ENCODE measurements around the gene TCN2. TPM values are rescaled to one million over a fixed set of nuclear protein-coding genes. Genes with fewer than 3 reads are reported as not detected.
A peak's percentile ranks its signal among the peaks of the same experiment; 100 is the strongest.

The TCN2 gene
- total RNA-seq, 1 experiment from 2014 or later: 2.4 TPM

DNA sequence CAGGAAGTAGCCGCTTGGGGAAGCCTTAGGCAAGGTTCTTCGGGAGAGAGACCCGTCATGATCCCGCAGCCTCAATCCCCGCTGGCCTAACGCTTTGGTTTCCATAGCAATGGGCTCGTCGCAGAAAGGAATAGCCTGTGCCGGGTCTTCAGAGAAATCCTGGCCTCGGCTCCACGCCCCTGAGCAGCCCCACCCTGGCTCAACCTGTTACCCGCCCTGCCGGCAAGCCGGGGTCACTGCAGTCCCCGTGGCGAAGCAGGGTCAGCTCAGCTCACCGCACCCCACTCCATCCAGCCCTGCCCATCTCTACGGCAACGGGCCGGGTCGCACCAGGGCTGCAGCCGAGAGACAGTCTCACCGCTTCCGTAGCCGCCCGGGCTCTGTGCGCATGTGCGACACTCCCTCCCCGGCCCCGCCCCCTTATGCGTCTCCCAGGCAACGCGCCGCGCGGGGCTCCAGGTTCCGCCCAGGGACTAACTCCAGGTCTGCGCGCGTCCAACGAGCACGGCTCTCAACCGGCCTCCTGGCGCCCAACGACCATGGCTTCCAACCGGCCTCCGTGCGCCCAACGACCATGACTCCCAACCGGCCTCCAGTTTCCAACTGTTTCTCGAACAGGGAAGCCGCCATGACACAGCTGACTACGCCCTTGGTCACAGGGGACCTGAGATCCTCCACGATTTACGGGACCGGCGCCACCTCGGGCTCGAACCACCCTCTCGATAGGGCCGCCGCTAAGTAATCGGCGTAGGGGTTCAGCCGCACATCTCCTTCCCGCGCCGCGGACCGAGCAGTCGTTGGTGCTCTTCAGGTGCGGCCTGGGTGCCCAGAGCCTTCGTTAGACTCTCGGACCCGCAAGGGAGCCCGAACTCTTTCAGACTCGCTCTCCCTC, 60.8 kb downstream of the TCN2 start, which contains the start of gene DUSP18:
Gene DUSP18, minus strand, starts transcription at position 382 of the 892 bp plus-strand sequence. CDS start 3,872 bp downstream, outside the sequence.
- H3K27ac ChIP-seq (ENCODE audit: low read length): peak within 1 kb of the TSS; percentile 86
- CTCF ChIA-PET: interaction anchor here (1.2 kb wide), 1 partner anchor 33 kb away, joined by 3 read pairs; no protein-coding TSS in a partner anchor

DNA sequence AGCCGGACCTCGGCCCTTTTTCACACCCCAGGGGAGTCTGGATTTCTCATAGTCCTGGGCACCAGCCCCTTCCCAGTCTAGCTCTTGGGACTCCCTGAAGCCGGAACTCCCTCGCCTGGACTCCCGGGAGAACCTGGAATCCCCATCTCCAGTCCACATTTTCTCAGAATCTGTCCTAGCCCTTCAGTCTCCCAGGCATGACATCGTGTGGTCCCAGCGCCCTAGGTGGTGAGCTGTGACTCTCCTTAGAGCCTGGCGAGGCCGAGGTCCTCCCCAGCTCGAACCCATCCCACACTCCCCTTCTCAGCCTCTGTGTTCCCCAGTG, 61.4 kb downstream of the TCN2 start:
- intact Hi-C loops (cut with micrococcal nuclease; ENCODE audit: unreplicated experiment) (no loop called here), in situ Hi-C loops (cut with HindIII; ENCODE audit: low pct_unique_long_range_greater_than_20kb, low sequenced_read_pairs) (no loop called here)
- peak; percentile 36 for ATAC-seq
- H3K27me3 ChIP-seq (ENCODE audit: control insufficient read depth, insufficient read depth, low read length): no peaks in the 10 kb centered on the region
- peak overlapping the region; percentile 77 to 81 for H3K4me3 ChIP-seq (ENCODE audit: low read depth in 2 of 2, low read length in 2 of 2)
- H3K27ac ChIP-seq (ENCODE audit: low read length): peak overlapping the region; percentile 86
- H3K4me1 ChIP-seq (ENCODE audit: control insufficient read depth, insufficient read depth, low read length): 0 out of 2 replicates have a peak, but pooled peaks cover 2% of the 10 kb centered on the region
- TF ChIP-seq SIN3A (IDR thresholded peaks at IDR 0.05; ENCODE audit: borderline replicate concordance, insufficient read depth, low read depth, low read length): no peak
- TF ChIP-seq, protein P1, sequence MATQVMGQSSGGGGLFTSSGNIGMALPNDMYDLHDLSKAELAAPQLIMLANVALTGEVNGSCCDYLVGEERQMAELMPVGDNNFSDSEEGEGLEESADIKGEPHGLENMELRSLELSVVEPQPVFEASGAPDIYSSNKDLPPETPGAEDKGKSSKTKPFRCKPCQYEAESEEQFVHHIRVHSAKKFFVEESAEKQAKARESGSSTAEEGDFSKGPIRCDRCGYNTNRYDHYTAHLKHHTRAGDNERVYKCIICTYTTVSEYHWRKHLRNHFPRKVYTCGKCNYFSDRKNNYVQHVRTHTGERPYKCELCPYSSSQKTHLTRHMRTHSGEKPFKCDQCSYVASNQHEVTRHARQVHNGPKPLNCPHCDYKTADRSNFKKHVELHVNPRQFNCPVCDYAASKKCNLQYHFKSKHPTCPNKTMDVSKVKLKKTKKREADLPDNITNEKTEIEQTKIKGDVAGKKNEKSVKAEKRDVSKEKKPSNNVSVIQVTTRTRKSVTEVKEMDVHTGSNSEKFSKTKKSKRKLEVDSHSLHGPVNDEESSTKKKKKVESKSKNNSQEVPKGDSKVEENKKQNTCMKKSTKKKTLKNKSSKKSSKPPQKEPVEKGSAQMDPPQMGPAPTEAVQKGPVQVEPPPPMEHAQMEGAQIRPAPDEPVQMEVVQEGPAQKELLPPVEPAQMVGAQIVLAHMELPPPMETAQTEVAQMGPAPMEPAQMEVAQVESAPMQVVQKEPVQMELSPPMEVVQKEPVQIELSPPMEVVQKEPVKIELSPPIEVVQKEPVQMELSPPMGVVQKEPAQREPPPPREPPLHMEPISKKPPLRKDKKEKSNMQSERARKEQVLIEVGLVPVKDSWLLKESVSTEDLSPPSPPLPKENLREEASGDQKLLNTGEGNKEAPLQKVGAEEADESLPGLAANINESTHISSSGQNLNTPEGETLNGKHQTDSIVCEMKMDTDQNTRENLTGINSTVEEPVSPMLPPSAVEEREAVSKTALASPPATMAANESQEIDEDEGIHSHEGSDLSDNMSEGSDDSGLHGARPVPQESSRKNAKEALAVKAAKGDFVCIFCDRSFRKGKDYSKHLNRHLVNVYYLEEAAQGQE (IDR thresholded peaks at IDR 0.05; ENCODE audit: insufficient read depth in 1 of 2, low read depth in 2 of 2, low read length in 1 of 2): no peak
- no peak for TF ChIP-seq POLR2AphosphoS5 (IDR thresholded peaks at IDR 0.05; ENCODE audit: low read depth, low read length)
- TF ChIP-seq, protein P2, sequence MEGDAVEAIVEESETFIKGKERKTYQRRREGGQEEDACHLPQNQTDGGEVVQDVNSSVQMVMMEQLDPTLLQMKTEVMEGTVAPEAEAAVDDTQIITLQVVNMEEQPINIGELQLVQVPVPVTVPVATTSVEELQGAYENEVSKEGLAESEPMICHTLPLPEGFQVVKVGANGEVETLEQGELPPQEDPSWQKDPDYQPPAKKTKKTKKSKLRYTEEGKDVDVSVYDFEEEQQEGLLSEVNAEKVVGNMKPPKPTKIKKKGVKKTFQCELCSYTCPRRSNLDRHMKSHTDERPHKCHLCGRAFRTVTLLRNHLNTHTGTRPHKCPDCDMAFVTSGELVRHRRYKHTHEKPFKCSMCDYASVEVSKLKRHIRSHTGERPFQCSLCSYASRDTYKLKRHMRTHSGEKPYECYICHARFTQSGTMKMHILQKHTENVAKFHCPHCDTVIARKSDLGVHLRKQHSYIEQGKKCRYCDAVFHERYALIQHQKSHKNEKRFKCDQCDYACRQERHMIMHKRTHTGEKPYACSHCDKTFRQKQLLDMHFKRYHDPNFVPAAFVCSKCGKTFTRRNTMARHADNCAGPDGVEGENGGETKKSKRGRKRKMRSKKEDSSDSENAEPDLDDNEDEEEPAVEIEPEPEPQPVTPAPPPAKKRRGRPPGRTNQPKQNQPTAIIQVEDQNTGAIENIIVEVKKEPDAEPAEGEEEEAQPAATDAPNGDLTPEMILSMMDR (IDR thresholded peaks at IDR 0.05): no peak
- TF ChIP-seq TCF7L2 (IDR thresholded peaks at IDR 0.05; ENCODE audit: low read depth, low read length): no peak
- peaks cover under 1% of the 10 kb centered on the region; the same call in 1 of the 2 replicates for H3K36me3 ChIP-seq (ENCODE audit: control insufficient read depth, insufficient read depth, low read length)
- ChIA-PET CTCF (interaction anchor here (1.2 kb wide), 1 partner anchor 34 kb away, joined by 3 read pairs; no protein-coding TSS in a partner anchor), POLR2A (no interaction called here)
- H3K9me3 ChIP-seq (ENCODE audit: control insufficient read depth, insufficient read depth, low read depth, low read length): no peaks in the 10 kb centered on the region
- no TSS peak for BruUV-seq (replicated peaks)
- DNase-seq (ENCODE audit: low read depth, low spot score): no peak

More for the DNA sequence above, 60.8 kb downstream of the TCN2 start, which contains the start of gene DUSP18:
- DNase-seq (ENCODE audit: low read depth, low spot score): no peak
- in situ Hi-C loops (cut with HindIII; ENCODE audit: low pct_unique_long_range_greater_than_20kb, low sequenced_read_pairs) (no loop called here), intact Hi-C loops (cut with micrococcal nuclease; ENCODE audit: unreplicated experiment) (no loop called here)
- Histone ChIP-seq H3K4me3 (ENCODE audit: low read depth in 2 of 2, low read length in 2 of 2) (peak within 1 kb of the TSS; percentile 77 to 81), H3K9me3 (ENCODE audit: control insufficient read depth, insufficient read depth, low read depth, low read length) (no peaks in the 10 kb centered on the region), H3K27me3 (ENCODE audit: control insufficient read depth, insufficient read depth, low read length) (no peaks in the 10 kb centered on the region), H3K4me1 (ENCODE audit: control insufficient read depth, insufficient read depth, low read length) (0 out of 2 replicates have a peak, but pooled peaks cover 2% of the 10 kb centered on the region), H3K36me3 (ENCODE audit: control insufficient read depth, insufficient read depth, low read length) (peaks cover 4% of the 10 kb centered on the region)
- peak; percentile 97 for ATAC-seq
- peak; percentile 66 for TF ChIP-seq POLR2AphosphoS5 (IDR thresholded peaks at IDR 0.05; ENCODE audit: low read depth, low read length)
- TF ChIP-seq SIN3A (IDR thresholded peaks at IDR 0.05; ENCODE audit: borderline replicate concordance, insufficient read depth, low read depth, low read length): peak; percentile 88; the same call in 1 of the 2 replicates
- TF ChIP-seq, protein P1 (IDR thresholded peaks at IDR 0.05; ENCODE audit: insufficient read depth in 1 of 2, low read depth in 2 of 2, low read length in 1 of 2): no peak; a peak in 1 of 4 replicates
- TF ChIP-seq, protein P2 (IDR thresholded peaks at IDR 0.05): no peak
- TF ChIP-seq TCF7L2 (IDR thresholded peaks at IDR 0.05; ENCODE audit: low read depth, low read length): no peak
- POLR2A ChIA-PET: interaction anchor here (0.6 kb wide), 1 partner anchor 104 kb away, joined by 4 read pairs; no protein-coding TSS in a partner anchor
- BruUV-seq (replicated peaks): TSS peak; percentile 98
